ENCODE data around the gene KRTAP12-2.

- TF ChIP-seq CTCF (conservative IDR thresholded peaks at IDR 0.05; ENCODE audit: low read length) (no peak), EZH2phosphoT487 (IDR thresholded peaks at IDR 0.05; ENCODE audit: borderline replicate concordance) (no peak)
Observed at GRCh38 chr21:44656868-44657267, 9.9 kb downstream of the KRTAP12-2 start.

Data from Loucy (cell line).